Activated T-helper 2 cell treated with anti-CD3 and anti-CD28 coated beads, Interferon-gamma antibody, Interleukin-2, Interleukin-4, amounts not matched to agents 10 μg/mL and 5 μg/mL and 100 μg/mL, durations not matched to agents 14 hours and 24 hours and 36 hours (primary cell): Measurements from ENCODE around the gene MYOCD. TPM values are rescaled to one million over a fixed set of nuclear protein-coding genes. Genes with fewer than 3 reads are reported as not detected.

Source experiments
- DNase-seq: peaks from one replicate; pipeline ENCODE4 v3.0.0; 2021; ENCODE audit warnings: low spot score
- H3K27ac Mint-ChIP-seq: one replicate; pipeline ENCODE4 v1.8.0; 2021; ENCODE audit warnings: mixed read lengths
- H3K27me3 Mint-ChIP-seq: one replicate; pipeline ENCODE4 v1.8.0; 2021; ENCODE audit warnings: low read depth, mixed read lengths
- H3K36me3 Mint-ChIP-seq: one replicate; pipeline ENCODE4 v1.8.0; 2021; ENCODE audit warnings: low read depth, mixed read lengths
- H3K4me1 Mint-ChIP-seq: one replicate; pipeline ENCODE4 v1.8.0; 2021; ENCODE audit warnings: low read depth, mixed read lengths
- H3K4me3 Mint-ChIP-seq: one replicate; pipeline ENCODE4 v1.8.0; 2021; ENCODE audit warnings: low read depth, mild to moderate bottlenecking, moderate library complexity, mixed read lengths
- H3K9me3 Mint-ChIP-seq: one replicate; pipeline ENCODE4 v1.8.0; 2021; ENCODE audit warnings: mixed read lengths
- intact Hi-C: fragments of 100-400 bp; cut with micrococcal nuclease; formaldehyde crosslinking; loops from one replicate; pipeline ENCODE4 v1.15.1; 2023
- total RNA-seq: library from RNA; stranded (reverse); gene quantifications from 2 replicates; pipeline ENCODE4 v1.2.3, GENCODE V29; 2022

Gene MYOCD
- total RNA-seq, 1 donor from 2014 or later, result not detected

DNA sequence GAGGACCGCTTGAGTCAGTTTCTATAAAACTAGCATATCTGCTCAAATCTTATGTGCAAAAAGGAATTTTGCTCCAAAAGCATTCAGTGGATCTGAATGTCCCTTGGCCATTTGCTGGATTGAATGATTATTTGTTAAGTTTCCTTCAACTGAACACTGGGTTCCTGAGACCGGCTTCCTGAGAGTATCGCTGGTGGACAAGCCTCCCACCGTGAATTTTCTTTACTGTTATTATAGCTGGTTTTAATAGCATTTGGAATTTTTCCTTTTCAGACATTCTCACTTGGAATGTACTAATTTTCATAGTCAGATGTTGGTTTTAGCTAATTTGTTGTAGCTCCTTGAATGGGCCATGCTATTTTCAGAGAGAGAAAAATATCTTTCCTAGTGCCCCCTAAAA, 9.8 kb upstream of the MYOCD start:
- H3K36me3 Mint-ChIP-seq, result no peaks in the 10 kb centered on the region
- no peak overlapping the region for H3K27ac Mint-ChIP-seq
- intact Hi-C loops, result no loop called here
- H3K27me3 Mint-ChIP-seq, result no peaks in the 10 kb centered on the region
- DNase-seq, result no peak
- no peaks in the 10 kb centered on the region for H3K4me1 Mint-ChIP-seq
- H3K9me3 Mint-ChIP-seq, result peaks cover 16% of the 10 kb centered on the region
- no peak overlapping the region for H3K4me3 Mint-ChIP-seq

DNA sequence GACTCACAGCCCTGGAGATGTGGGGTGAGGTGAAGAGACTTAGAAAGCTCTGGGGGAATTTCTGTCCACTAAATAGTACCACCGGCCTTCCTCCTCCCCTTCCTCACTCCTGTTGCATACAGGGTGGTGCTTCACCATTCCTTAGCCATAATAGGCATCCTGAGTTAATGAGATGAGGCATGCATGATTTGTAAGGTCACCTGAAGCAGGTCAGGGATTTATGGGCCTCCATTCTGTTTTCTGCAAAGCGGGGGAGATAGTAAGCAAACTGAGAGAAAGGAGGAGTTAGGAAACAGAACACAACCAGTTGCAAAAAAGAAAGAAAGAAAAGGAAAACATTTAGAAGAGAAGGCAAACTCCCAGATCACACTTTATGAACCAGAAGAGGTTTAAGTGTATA, 9.3 kb upstream of the MYOCD start:
- intact Hi-C loops, result no loop called here
- H3K4me3 Mint-ChIP-seq, result no peak overlapping the region
- H3K36me3 Mint-ChIP-seq, result no peaks in the 10 kb centered on the region
- no peak overlapping the region for H3K27ac Mint-ChIP-seq
- H3K4me1 Mint-ChIP-seq, result no peaks in the 10 kb centered on the region
- H3K27me3 Mint-ChIP-seq, result no peaks in the 10 kb centered on the region
- DNase-seq, result no peak
- H3K9me3 Mint-ChIP-seq, result peaks cover 15% of the 10 kb centered on the region

DNA sequence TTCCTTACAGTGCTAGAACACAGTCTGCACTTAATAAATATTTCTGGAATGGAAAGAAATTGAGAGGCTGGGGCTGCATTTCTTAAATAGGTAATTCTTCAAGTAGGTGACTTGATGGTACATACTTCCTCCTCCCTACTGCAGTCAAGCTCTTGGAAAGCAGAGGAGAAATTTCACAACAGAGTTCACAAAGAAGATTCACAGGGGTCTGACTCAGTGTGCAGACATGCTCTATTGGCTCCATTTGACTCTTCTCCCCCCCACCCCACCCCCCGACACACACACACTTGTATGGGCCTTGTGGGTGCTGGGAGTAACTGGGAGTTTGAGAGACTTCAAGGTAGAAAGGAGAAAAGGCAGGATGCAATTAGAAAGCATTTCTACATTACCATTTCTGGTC, 6.2 kb upstream of the MYOCD start:
- DNase-seq, result no peak
- no peaks in the 10 kb centered on the region for H3K36me3 Mint-ChIP-seq
- H3K27ac Mint-ChIP-seq, result no peak overlapping the region
- intact Hi-C loops, result no loop called here
- peaks cover 4% of the 10 kb centered on the region for H3K27me3 Mint-ChIP-seq
- no peaks in the 10 kb centered on the region for H3K4me1 Mint-ChIP-seq
- H3K9me3 Mint-ChIP-seq, result peaks cover 18% of the 10 kb centered on the region
- no peak overlapping the region for H3K4me3 Mint-ChIP-seq

DNA sequence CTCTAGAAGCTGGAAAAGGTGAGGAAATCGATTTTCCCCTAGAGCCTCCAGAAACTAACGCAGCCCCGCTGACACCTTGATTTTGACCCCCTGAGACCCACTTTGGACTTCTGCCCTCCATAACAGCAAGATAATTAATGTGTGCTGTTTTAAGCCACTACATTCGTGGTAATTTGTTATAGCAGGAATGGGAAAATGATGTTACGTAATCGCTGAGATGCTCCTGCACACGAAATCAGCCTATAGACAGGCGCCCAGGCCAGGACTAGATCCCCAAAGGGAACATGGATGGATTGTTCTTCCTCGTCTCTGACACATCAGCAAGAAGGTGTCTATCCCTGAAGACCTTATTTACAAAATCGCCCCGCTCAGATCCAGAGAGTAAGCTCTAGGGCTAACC, 1.4 kb upstream of the MYOCD start:
- H3K27me3 Mint-ChIP-seq, result peaks cover 24% of the 10 kb centered on the region
- H3K4me3 Mint-ChIP-seq, result no peak overlapping the region
- intact Hi-C loops, result no loop called here
- H3K27ac Mint-ChIP-seq, result no peak overlapping the region
- no peaks in the 10 kb centered on the region for H3K36me3 Mint-ChIP-seq
- no peaks in the 10 kb centered on the region for H3K4me1 Mint-ChIP-seq
- H3K9me3 Mint-ChIP-seq, result peaks cover 4% of the 10 kb centered on the region
- DNase-seq, result no peak

DNA sequence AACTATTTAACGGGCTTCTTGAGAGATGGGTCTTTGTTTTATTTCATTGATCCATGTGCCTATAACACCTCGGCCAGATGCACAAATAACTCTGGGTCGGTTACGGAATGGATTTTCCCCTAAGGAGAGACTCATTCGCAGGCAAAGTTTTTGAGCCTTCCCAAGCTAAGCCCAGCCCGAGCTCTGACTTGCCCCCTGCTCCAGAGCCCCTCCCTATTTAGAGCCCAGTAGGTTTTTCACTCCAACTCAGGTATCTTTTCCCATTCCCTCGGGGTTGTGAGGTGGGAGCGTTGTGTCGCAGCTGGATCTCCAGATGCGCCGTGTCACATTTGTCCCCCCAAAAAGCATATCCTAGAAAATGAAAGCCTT, 812 bp upstream of the MYOCD start:
- Mint-ChIP-seq H3K4me1 (no peaks in the 10 kb centered on the region), H3K4me3 (no peak overlapping the region), H3K27ac (no peak overlapping the region), H3K9me3 (peaks cover 4% of the 10 kb centered on the region), H3K27me3 (peaks cover 24% of the 10 kb centered on the region), H3K36me3 (no peaks in the 10 kb centered on the region)
- intact Hi-C loops, result no loop called here
- DNase-seq, result no peak

DNA sequence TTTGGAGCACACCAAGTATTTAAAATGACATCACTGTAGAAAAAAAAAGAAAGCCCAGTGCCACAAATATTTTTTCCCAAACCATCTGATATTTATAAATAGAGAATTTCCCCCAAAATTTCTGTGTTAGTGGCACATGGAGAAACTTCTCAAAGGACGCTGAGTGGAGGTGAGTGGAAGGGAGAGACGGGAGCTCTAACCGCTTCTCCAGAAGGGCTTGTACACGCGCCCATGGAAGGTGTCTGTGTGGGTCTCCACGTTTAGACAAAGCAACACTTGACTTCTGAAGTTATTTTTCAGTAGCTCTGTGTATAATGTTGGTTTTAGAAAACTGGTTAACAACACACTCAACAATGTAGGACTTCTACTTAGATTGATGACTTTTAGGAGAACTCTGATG, 1.0 kb downstream of the MYOCD start:
- Mint-ChIP-seq H3K4me1 (no peaks in the 10 kb centered on the region), H3K36me3 (no peaks in the 10 kb centered on the region), H3K9me3 (no peaks in the 10 kb centered on the region), H3K27ac (no peak overlapping the region), H3K4me3 (no peak overlapping the region), H3K27me3 (peaks cover 24% of the 10 kb centered on the region)
- no peak for DNase-seq
- intact Hi-C loops, result no loop called here

DNA sequence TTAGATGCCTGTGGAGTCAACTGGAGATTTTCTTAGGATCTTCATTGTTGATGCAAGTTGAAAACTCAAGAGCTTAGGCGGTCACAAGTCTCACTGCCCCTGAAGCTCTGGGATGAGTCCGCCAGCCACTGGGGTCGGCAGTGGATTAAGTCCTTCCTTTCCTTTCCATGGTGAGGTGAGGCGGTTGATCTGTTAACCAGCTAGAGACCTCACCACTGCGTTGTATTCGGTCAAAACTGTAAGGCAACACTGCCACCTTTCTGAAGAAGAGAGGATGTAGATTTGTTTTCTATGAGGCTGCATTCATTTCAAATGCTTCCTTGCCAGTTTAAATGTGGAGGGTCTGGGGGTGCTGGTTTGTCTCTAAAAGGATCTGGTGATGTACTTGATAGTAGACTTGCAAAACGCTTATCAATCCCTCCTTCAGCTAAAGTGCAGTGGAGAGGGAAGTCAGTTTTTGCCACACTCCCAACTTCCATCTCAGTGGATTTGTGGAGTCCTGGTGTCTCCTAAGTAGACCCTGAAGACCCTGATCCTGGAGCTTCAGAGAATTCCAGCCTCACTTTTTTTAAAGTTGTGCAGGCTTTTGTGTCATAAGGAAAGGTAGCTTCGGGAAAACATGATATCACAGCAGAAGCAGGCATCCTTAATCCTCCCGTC, 1.7 kb downstream of the MYOCD start:
- Mint-ChIP-seq H3K4me1 (no peaks in the 10 kb centered on the region), H3K36me3 (no peaks in the 10 kb centered on the region), H3K4me3 (no peak overlapping the region), H3K27ac (no peak overlapping the region), H3K27me3 (peaks cover 24% of the 10 kb centered on the region), H3K9me3 (no peaks in the 10 kb centered on the region)
- intact Hi-C loops, result no loop called here
- no peak for DNase-seq

DNA sequence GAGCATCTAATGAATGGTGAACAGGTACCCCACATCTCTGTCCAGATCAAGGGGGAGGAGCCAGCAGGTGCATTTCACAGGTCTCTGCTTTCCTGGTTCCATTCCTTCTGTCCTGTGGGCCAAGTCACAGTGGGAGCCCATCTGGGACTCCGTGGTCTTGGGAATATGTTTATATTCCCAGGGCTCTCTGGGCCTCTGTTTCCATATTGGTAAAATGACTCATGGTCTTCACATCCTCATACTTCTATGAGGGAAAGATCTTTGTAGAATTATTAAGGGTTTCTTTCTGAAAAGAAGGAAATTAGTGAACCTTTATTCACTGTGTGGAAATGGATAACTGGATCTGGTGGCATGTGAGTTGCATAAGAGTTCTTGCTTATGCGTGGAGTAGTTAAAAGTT, 6.2 kb downstream of the MYOCD start:
- peaks cover 3% of the 10 kb centered on the region for H3K9me3 Mint-ChIP-seq
- peaks cover 3% of the 10 kb centered on the region for H3K27me3 Mint-ChIP-seq

DNA sequence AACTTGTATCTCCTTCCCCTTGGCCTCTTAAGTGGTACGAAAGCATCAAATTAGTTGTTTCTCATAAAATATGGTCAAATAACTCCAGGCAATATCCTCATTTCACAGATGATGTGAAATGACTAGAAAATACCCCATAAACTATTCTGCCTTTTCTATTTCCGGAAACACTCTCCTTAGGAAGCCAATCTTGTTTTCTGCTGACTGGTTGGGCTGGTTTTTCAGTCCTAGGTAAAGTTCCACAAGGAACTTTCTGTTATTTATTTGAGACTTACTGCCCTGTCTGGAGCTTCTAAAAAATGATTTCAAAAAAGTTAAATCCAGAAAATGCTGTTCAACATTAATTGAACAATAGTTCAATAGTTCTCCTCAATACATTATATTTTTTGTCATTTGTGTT, 7.3 kb downstream of the MYOCD start:
- DNase-seq, result no peak
- Mint-ChIP-seq H3K27me3 (no peaks in the 10 kb centered on the region), H3K4me1 (no peaks in the 10 kb centered on the region), H3K9me3 (peaks cover 3% of the 10 kb centered on the region), H3K4me3 (no peak overlapping the region), H3K36me3 (no peaks in the 10 kb centered on the region), H3K27ac (no peak overlapping the region)
- intact Hi-C loops, result no loop called here

More for the DNA sequence above, 6.2 kb downstream of the MYOCD start:
- intact Hi-C loops, result no loop called here
- H3K4me3 Mint-ChIP-seq, result no peak overlapping the region
- no peak for DNase-seq
- H3K27ac Mint-ChIP-seq, result no peak overlapping the region
- no peaks in the 10 kb centered on the region for H3K4me1 Mint-ChIP-seq
- H3K36me3 Mint-ChIP-seq, result no peaks in the 10 kb centered on the region

DNA sequence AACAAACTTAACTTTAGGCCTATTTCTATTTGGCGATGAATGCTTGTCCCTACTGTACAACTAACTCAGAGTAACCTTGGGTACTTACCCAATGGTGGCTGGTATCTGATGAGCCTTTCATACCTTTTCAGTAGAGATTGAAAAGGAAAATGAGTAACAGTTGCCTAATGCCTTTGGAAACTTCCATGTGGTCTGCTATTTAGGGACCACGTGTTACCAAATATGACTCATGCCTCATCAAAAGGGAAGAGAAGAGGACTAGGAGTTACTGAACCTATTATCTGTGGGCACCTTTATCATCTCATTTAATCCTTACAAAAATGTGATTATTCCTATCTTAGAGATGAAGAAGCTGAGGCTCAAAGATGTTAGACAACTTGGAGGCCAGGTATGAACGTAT, 8.1 kb downstream of the MYOCD start:
- no peaks in the 10 kb centered on the region for H3K4me1 Mint-ChIP-seq
- no peaks in the 10 kb centered on the region for H3K27me3 Mint-ChIP-seq
- peaks cover 3% of the 10 kb centered on the region for H3K9me3 Mint-ChIP-seq
- DNase-seq, result no peak
- intact Hi-C loops, result no loop called here
- no peaks in the 10 kb centered on the region for H3K36me3 Mint-ChIP-seq
- H3K27ac Mint-ChIP-seq, result no peak overlapping the region
- no peak overlapping the region for H3K4me3 Mint-ChIP-seq

DNA sequence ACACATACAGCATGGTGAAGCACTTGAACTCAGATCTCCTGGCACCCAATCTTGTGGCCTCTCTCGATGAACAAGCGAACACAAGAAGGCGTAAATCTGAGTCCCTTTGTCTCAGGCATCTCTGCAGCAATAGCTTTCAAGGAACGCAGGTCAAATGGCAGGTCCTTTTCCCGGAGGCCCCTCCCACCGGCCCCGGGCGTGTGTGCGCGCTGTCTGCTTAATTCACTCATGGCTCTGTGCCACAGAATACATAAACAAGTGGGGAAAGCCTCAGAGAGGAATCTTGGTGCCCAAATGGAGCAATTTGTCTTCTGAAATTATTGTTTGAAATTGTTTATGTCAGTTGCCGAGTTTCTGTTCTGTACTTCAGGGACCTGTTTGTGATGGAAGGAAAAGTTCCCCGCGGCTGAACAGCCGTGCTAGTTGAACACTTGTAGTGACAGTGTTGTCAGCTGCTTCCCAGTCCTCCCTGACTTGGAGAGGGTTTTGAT, 14.8 kb downstream of the MYOCD start:
- H3K4me1 Mint-ChIP-seq, result no peaks in the 10 kb centered on the region
- no peak for DNase-seq
- H3K4me3 Mint-ChIP-seq, result no peak overlapping the region
- intact Hi-C loops, result no loop called here
- H3K27me3 Mint-ChIP-seq, result no peaks in the 10 kb centered on the region
- H3K36me3 Mint-ChIP-seq, result no peaks in the 10 kb centered on the region
- H3K27ac Mint-ChIP-seq, result no peak overlapping the region
- peaks cover 11% of the 10 kb centered on the region for H3K9me3 Mint-ChIP-seq

DNA sequence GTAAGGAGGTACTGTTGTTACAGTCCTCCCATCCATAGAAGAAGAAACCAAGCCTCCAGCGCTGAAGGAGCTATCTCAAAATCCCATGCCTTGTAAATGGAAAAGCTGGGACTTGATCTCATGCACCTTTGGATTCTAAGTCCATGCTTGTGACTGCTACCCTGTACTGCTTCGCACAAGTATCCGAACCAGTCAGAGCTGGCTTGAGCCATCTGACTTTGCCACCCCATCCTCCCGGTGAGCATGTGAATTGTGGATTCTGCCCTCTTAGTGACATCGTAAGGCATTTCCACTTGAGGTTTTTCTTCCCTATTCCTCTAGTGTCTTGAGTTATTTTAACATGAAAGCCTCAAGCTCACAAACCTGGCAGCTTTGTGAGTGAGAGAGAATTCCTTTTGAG, 15.3 kb downstream of the MYOCD start:
- no peaks in the 10 kb centered on the region for H3K27me3 Mint-ChIP-seq
- H3K4me3 Mint-ChIP-seq, result no peak overlapping the region
- H3K4me1 Mint-ChIP-seq, result no peaks in the 10 kb centered on the region
- no peak for DNase-seq
- intact Hi-C loops, result no loop called here
- no peaks in the 10 kb centered on the region for H3K36me3 Mint-ChIP-seq
- peaks cover 11% of the 10 kb centered on the region for H3K9me3 Mint-ChIP-seq
- no peak overlapping the region for H3K27ac Mint-ChIP-seq

DNA sequence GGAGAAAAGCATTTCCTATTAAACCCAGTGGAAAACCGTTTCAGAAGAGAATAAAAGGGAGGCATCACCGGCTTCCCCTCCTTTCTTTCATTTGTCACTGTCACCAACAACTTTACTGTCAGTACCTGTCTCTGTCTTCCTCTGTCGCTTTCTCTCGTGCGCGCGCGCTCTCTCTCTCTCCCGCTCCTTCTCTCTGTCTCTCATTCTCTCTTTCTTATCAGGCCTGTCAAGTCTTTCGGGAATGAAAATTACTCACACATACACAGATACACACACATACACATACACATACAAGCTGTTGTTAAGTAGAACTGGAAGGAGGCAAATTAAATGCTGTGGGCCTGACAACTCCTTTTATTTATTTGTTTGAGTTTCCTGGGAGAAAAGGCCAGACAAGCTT, 17.6 kb downstream of the MYOCD start:
- no peaks in the 10 kb centered on the region for H3K36me3 Mint-ChIP-seq
- no peaks in the 10 kb centered on the region for H3K4me1 Mint-ChIP-seq
- DNase-seq, result no peak
- no peaks in the 10 kb centered on the region for H3K27me3 Mint-ChIP-seq
- no peak overlapping the region for H3K27ac Mint-ChIP-seq
- H3K9me3 Mint-ChIP-seq, result peaks cover 14% of the 10 kb centered on the region
- intact Hi-C loops, result no loop called here
- H3K4me3 Mint-ChIP-seq, result no peak overlapping the region

DNA sequence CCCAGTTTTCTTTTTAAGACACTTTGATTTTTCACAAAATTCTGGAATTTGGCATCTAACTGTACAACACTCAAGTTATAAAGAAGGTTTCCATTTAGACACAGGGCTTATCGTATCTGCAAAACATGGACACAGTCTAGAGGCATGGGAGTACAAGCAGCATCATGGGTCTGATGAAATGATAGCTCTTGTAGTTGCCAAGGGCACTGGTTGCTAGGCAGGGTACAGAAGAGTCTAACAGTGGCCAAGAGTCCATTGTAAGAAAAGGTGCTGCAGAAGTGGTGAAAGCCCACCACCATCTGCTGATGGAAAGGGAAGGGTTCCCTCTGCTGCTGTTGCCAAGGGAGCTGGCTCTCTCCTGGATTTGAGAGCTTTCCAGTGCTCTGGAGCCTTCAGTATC, 20.8 kb downstream of the MYOCD start:
- Mint-ChIP-seq H3K36me3 (no peaks in the 10 kb centered on the region), H3K9me3 (peaks cover 21% of the 10 kb centered on the region), H3K27me3 (no peaks in the 10 kb centered on the region), H3K4me3 (no peak overlapping the region), H3K4me1 (no peaks in the 10 kb centered on the region), H3K27ac (no peak overlapping the region)
- DNase-seq, result no peak
- intact Hi-C loops, result no loop called here
